ENCODE measurements around the gene SLC12A7. TPM values are rescaled to one million over a fixed set of nuclear protein-coding genes. Genes with fewer than 3 reads are reported as not detected.
"Not testable (repeated sequence)": the region's sequence is repeated elsewhere in the genome, so short reads cannot be mapped to it uniquely, and the experiment has no call there.

SLC12A7 gene
- total RNA-seq, 4 donors from 2014 or later = 87.2 to 182 (median 116) TPM

GRCh38 chr5:1062761-1063568 lies 48.9 kb downstream of the SLC12A7 start:
- Histone ChIP-seq H3K4me3 (no peak overlapping the region), H3K9me3 (no peaks in the 10 kb centered on the region), H3K4me1 (no peaks in the 10 kb centered on the region), H3K27ac (no peak overlapping the region), H3K27me3 (no peaks in the 10 kb centered on the region), H3K36me3 (peaks cover 0 to 88% (median 0%) of the 10 kb centered on the region in 3 donors)
- TF ChIP-seq CTCF (IDR thresholded peaks at IDR 0.05) (no peak), POLR2A (IDR thresholded peaks at IDR 0.05) (no peak)
- DNase-seq = no peak

- Histone ChIP-seq H3K27ac (no peak overlapping the region), H3K36me3 (peaks cover 0 to 88% (median 0%) of the 10 kb centered on the region in 3 donors), H3K4me3 (no peak overlapping the region), H3K4me1 (no peaks in the 10 kb centered on the region), H3K27me3 (no peaks in the 10 kb centered on the region), H3K9me3 (no peaks in the 10 kb centered on the region)
- TF ChIP-seq POLR2A (IDR thresholded peaks at IDR 0.05) = no peak
- TF ChIP-seq CTCF (IDR thresholded peaks at IDR 0.05) = no peak
- DNase-seq = no peak
Observed at GRCh38 chr5:1061916-1062315, 49.9 kb downstream of the SLC12A7 start.

- H3K4me1 ChIP-seq, H3K27ac ChIP-seq, H3K4me3 ChIP-seq, DNase-seq, H3K27me3 ChIP-seq, H3K9me3 ChIP-seq: not testable (repeated sequence)
- peaks cover 0 to 91% (median 0%) of the 10 kb centered on the region in 3 donors for H3K36me3 ChIP-seq
Observed at GRCh38 chr5:1061292-1061691, 50.6 kb downstream of the SLC12A7 start.

- peaks cover 0 to 91% (median 0%) of the 10 kb centered on the region in 3 donors for H3K36me3 ChIP-seq
- no peaks in the 10 kb centered on the region for H3K4me1 ChIP-seq
- no peaks in the 10 kb centered on the region for H3K27me3 ChIP-seq
- no peaks in the 10 kb centered on the region for H3K9me3 ChIP-seq
- DNase-seq = no peak
- TF ChIP-seq CTCF (IDR thresholded peaks at IDR 0.05) (no peak), POLR2A (IDR thresholded peaks at IDR 0.05) (no peak)
- H3K27ac ChIP-seq = no peak overlapping the region
- no peak overlapping the region for H3K4me3 ChIP-seq
Observed at GRCh38 chr5:1060535-1060981, 51.3 kb downstream of the SLC12A7 start.

- Histone ChIP-seq H3K27me3 (no peaks in the 10 kb centered on the region), H3K9me3 (no peaks in the 10 kb centered on the region), H3K4me3 (no peak overlapping the region), H3K27ac (no peak overlapping the region), H3K4me1 (no peaks in the 10 kb centered on the region), H3K36me3 (peaks cover 0 to 91% (median 0%) of the 10 kb centered on the region in 3 donors)
- TF ChIP-seq POLR2A (IDR thresholded peaks at IDR 0.05) (no peak), CTCF (IDR thresholded peaks at IDR 0.05) (no peak)
- no peak for DNase-seq
Observed at GRCh38 chr5:1059884-1060263, 52.0 kb downstream of the SLC12A7 start.

GRCh38 chr5:1058988-1059883 lies 52.6 kb downstream of the SLC12A7 start:
- H3K27ac ChIP-seq = no peak overlapping the region
- no peaks in the 10 kb centered on the region for H3K4me1 ChIP-seq
- no peaks in the 10 kb centered on the region for H3K9me3 ChIP-seq
- H3K4me3 ChIP-seq = no peak overlapping the region
- no peak for TF ChIP-seq POLR2A (IDR thresholded peaks at IDR 0.05)
- no peak for TF ChIP-seq CTCF (IDR thresholded peaks at IDR 0.05)
- no peak for DNase-seq
- peaks cover 0 to 93% (median 0%) of the 10 kb centered on the region in 3 donors for H3K36me3 ChIP-seq
- no peaks in the 10 kb centered on the region for H3K27me3 ChIP-seq
